HepG2 (cell line): Measurements from ENCODE around the gene MYRIP. TPM values are rescaled to one million over a fixed set of nuclear protein-coding genes. Genes with fewer than 3 reads are reported as not detected.

ENCODE experiments used
- ATAC-seq: fragments of 200-7000 bp; cut with Tn5 transposase; 3 replicates; pipeline ENCODE4 v1.9.1; 2020; ENCODE audit warnings: mild to moderate bottlenecking, moderate library complexity
- BruUV-seq: library from RNA; stranded (reverse); fragments of 400-500 nt; replicated peaks from 2 replicates; lab custom pipeline; 2021; lab: Mats Ljungman, UMichigan
- CTCF ChIA-PET: fragments of 300-600 bp; formaldehyde crosslinking; extraction: SDS; loops from one replicate; lab custom pipeline; 2021; ENCODE audit warnings: low total read pairs, inconsistent platforms, low intra/inter-chr PET ratio; lab: Yijun Ruan, JAX
- POLR2A ChIA-PET: fragments of 350-600 bp; sonication (Branson Sonifier 250); formaldehyde crosslinking; loops from one replicate; lab custom pipeline; 2020; ENCODE audit warnings: antibody characterized with exemption, inconsistent platforms; lab: Yijun Ruan, JAX
- DNase-seq: peaks from one replicate; pipeline ENCODE4 v3.0.0-alpha.2; 2015; ENCODE audit warnings: low spot score
- FAIRE-seq: peaks from 3 replicates; lab custom pipeline; 2011; peaks lifted over from hg19 to GRCh38; lab: Jason Lieb, UNC
- H2AFZ ChIP-seq: one replicate; pipeline ENCODE4 v1.6.1; 2011; ENCODE audit warnings: low read length, inconsistent platforms
- H3K27ac ChIP-seq: fragments of 300-600 bp; 3 replicates; pipeline ENCODE4 v1.8.0; 2011; ENCODE audit warnings: mixed run types, mild to moderate bottlenecking, mixed read lengths, low read length, inconsistent platforms; ENCODE audit not compliant: insufficient read depth; ENCODE audit errors: extremely low read length
- H3K27me3 ChIP-seq, 2 experiments: fragments of 200-600 bp in 1 of 2; 2 replicates in 1 of 2; 3 replicates in 1 of 2; pipeline versions ENCODE4 v1.6.0 to v1.8.0; 2011; ENCODE audit warnings: low read length in 2 of 2, mild to moderate bottlenecking in 2 of 2, moderate library complexity in 2 of 2, inconsistent platforms in 1 of 2; ENCODE audit not compliant: insufficient read depth in 2 of 2, control insufficient read depth in 1 of 2
- H3K36me3 ChIP-seq, 2 experiments: fragments of 200-600 bp in 1 of 2; replicated peaks in 1 of 2; 2 replicates in 1 of 2; 3 replicates in 1 of 2; pipeline versions ENCODE4 v1.5.1 to v1.8.0; 2011; ENCODE audit warnings: low read length in 2 of 2, inconsistent platforms in 1 of 2; ENCODE audit not compliant: insufficient read depth in 2 of 2, control insufficient read depth in 1 of 2
- H3K4me1 ChIP-seq: 2 replicates; pipeline ENCODE4 v1.5.1; 2012; ENCODE audit warnings: low read length, inconsistent platforms; ENCODE audit not compliant: insufficient read depth
- H3K4me2 ChIP-seq: 2 replicates; pipeline ENCODE4 v1.6.0; 2011; ENCODE audit warnings: low read depth, low read length, inconsistent platforms
- H3K4me3 ChIP-seq, 3 experiments: fragments of 200-600 bp in 1 of 3; sonication (generic), shearing (Covaris generic) in 1 of 3; replicated peaks in 1 of 3; 2 replicates each; pipeline ENCODE4 v1.5.1; 2011 to 2016; ENCODE audit warnings: low read length in 3 of 3, inconsistent platforms in 2 of 3, low read depth in 2 of 3, mild to moderate bottlenecking in 2 of 3, control low read depth in 1 of 3, mixed read lengths in 1 of 3; ENCODE audit not compliant: insufficient read depth in 1 of 3
- H3K79me2 ChIP-seq: one replicate; pipeline ENCODE4 v1.6.1; 2011; ENCODE audit warnings: low read length, inconsistent platforms; ENCODE audit not compliant: insufficient read depth
- H3K9ac ChIP-seq: 2 replicates; pipeline ENCODE4 v1.6.0; 2011; ENCODE audit warnings: mild to moderate bottlenecking, low read depth, low read length, inconsistent platforms; ENCODE audit not compliant: insufficient read depth
- H3K9me3 ChIP-seq: 2 replicates; pipeline ENCODE4 v1.5.1; 2012; ENCODE audit warnings: mild to moderate bottlenecking, low read length
- H4K20me1 ChIP-seq: 2 replicates; pipeline ENCODE4 v1.6.0; 2011; ENCODE audit warnings: inconsistent platforms, mild to moderate bottlenecking, low read length, moderate library complexity; ENCODE audit not compliant: insufficient read depth
- CEBPB ChIP-seq: IDR thresholded peaks from 2 replicates; pipeline ENCODE4 v1.6.1; 2011; ENCODE audit warnings: low read depth, low read length, improper control_type of control experiment, borderline replicate concordance
- ISX ChIP-seq: sonication (generic); formaldehyde crosslinking; conservative IDR thresholded peaks from 2 replicates; pipeline ENCODE4 v1.5.0; 2020; ENCODE audit warnings: missing genetic modification reagents
- SRSF9 ChIP-seq: fragments of 200-400 bp; formaldehyde crosslinking; IDR thresholded peaks from 2 replicates; pipeline ENCODE4 v1.6.1; 2018; ENCODE audit warnings: borderline replicate concordance, mild to moderate bottlenecking, low read depth, low read length; ENCODE audit not compliant: insufficient read depth, poor library complexity, severe bottlenecking
- TEF ChIP-seq: sonication (generic); formaldehyde crosslinking; IDR thresholded peaks from 2 replicates; pipeline ENCODE4 v1.5.0; 2020; ENCODE audit warnings: missing genetic modification reagents
- ZNF318 ChIP-seq: sonication (generic); formaldehyde crosslinking; IDR thresholded peaks from 2 replicates; pipeline ENCODE4 v1.4.0; 2020; ENCODE audit warnings: mild to moderate bottlenecking, missing genetic modification reagents
- WGBS: methylation state at CpG from one replicate; pipeline ENCODE4 v1.1.6; 2017; ENCODE audit warnings: low lambda C conversion rate; 5-methylcytosine and 5-hydroxymethylcytosine counted together
- in situ Hi-C: cut with HindIII; loops from 2 replicates; pipeline ENCODE4 v1.10.0; 2017; ENCODE audit warnings: low pct_unique_long_range_greater_than_20kb; ENCODE audit not compliant: extremely low pct_ligation_motif_present
- intact Hi-C: fragments of 100-400 bp; cut with micrococcal nuclease; formaldehyde crosslinking; loops from one replicate; pipeline ENCODE4 v1.10.0; 2022; ENCODE audit not compliant: unreplicated experiment
- polyA plus RNA-seq, 8 experiments: library from polyadenylated mRNA; depleted of rRNA in 3 of 8; stranded (reverse) in 7 of 8; unstranded in 1 of 8; fragments of >200 nt; fragmentation: Illumina TruSeq in 4 of 8; extraction: Trizol in 4 of 8; gene quantifications; 2 replicates each; pipeline versions ENCODE4 v1.2.1 to v1.2.3, GENCODE V29; 2011 to 2016; ENCODE audit warnings: low read depth in 4 of 8, missing spikeins in 1 of 8, mixed read lengths in 1 of 8; ENCODE audit not compliant: insufficient read depth in 1 of 8
- total RNA-seq, 5 experiments: library from RNA; depleted of rRNA; stranded (reverse); fragments of >200 nt; fragmentation: Illumina TruSeq; extraction: Trizol; gene quantifications; 2 replicates each; pipeline ENCODE4 v1.2.3, GENCODE V29; 2016; ENCODE audit warnings: low read depth in 1 of 5
- TF ChIP-seq, protein P1 (sequence below): IDR thresholded peaks from 2 replicates; pipeline ENCODE4 v1.6.1; 2016; ENCODE audit warnings: low read depth, control low read depth

The MYRIP gene
- total and polyA plus RNA-seq, 2 of the 13 experiments (the other 11 are each of a cell fraction or from before 2014, with no cell fraction given): 0.64 to 0.84 TPM

GRCh38 chr3:39980058-39980457, 170.6 kb downstream of the MYRIP start (continued):
- TF ChIP-seq, protein P1, sequence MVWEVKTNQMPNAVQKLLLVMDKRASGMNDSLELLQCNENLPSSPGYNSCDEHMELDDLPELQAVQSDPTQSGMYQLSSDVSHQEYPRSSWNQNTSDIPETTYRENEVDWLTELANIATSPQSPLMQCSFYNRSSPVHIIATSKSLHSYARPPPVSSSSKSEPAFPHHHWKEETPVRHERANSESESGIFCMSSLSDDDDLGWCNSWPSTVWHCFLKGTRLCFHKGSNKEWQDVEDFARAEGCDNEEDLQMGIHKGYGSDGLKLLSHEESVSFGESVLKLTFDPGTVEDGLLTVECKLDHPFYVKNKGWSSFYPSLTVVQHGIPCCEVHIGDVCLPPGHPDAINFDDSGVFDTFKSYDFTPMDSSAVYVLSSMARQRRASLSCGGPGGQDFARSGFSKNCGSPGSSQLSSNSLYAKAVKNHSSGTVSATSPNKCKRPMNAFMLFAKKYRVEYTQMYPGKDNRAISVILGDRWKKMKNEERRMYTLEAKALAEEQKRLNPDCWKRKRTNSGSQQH: no peak
- TF ChIP-seq TEF (CRISPR knock-in tag) (no peak), ISX (no peak), SRSF9 (no peak)
- TF ChIP-seq, all 625 proteins: peak for 0

GRCh38 chr3:39980781-39981180, 171.4 kb downstream of the MYRIP start:
- H3K9ac ChIP-seq: no peak overlapping the region
- in situ Hi-C loops (no loop called here), intact Hi-C loops (no loop called here)
- no peak overlapping the region for H3K4me3 ChIP-seq
- CTCF ChIA-PET: no interaction called here
- POLR2A ChIA-PET: no interaction called here
- no peaks in the 10 kb centered on the region for H3K4me1 ChIP-seq
- H3K27ac ChIP-seq: no peak overlapping the region
- no peaks in the 10 kb centered on the region for H4K20me1 ChIP-seq
- FAIRE-seq (no peak), ATAC-seq (no peak)
- WGBS: 65% methylated on average over 3 of the region's 3 CpGs
- H3K4me2 ChIP-seq: no peak overlapping the region
- H3K79me2 ChIP-seq: no peaks in the 10 kb centered on the region
- no TSS peak for BruUV-seq
- H2AFZ ChIP-seq: no peak overlapping the region
- no peaks in the 10 kb centered on the region for H3K9me3 ChIP-seq
- no peaks in the 10 kb centered on the region for H3K36me3 ChIP-seq
- TF ChIP-seq ZNF318 (CRISPR knock-in tag): no peak
- peak; percentile 56 for TF ChIP-seq CEBPB
- TF ChIP-seq, all 625 proteins: peak for 1
- no peak for DNase-seq
- H3K27me3 ChIP-seq: no peaks in the 10 kb centered on the region
